HepG2 (cell line): Measurements from ENCODE around the gene APOC3. TPM values are rescaled to one million over a fixed set of nuclear protein-coding genes. Genes with fewer than 3 reads are reported as not detected.

Experiments
- ARNT2 ChIP-seq: sonication (generic); formaldehyde crosslinking; IDR thresholded peaks from 2 replicates; pipeline ENCODE4 v1.8.0; 2022; ENCODE audit warnings: mild to moderate bottlenecking, low read depth, missing genetic modification reagents, moderate library complexity
- ATAD3A ChIP-seq: sonication (generic); formaldehyde crosslinking; IDR thresholded peaks from 2 replicates; pipeline ENCODE4 v1.4.0; 2020; ENCODE audit warnings: missing genetic modification reagents
- ELF4 ChIP-seq: sonication (generic); formaldehyde crosslinking; IDR thresholded peaks from 2 replicates; pipeline ENCODE4 v1.5.0; 2020; ENCODE audit warnings: missing genetic modification reagents, mild to moderate bottlenecking, moderate library complexity, borderline replicate concordance
- KLF16 ChIP-seq, 2 experiments: sonication (generic) in 1 of 2; formaldehyde crosslinking in 1 of 2; IDR thresholded peaks; 2 replicates each; pipeline versions ENCODE4 v1.6.1 to v1.8.0; 2016 to 2023; ENCODE audit warnings: missing genetic modification reagents in 2 of 2, missing compliant biosample characterization in 1 of 2
- RELA ChIP-seq: sonication (generic); formaldehyde crosslinking; IDR thresholded peaks from 2 replicates; pipeline ENCODE4 v1.4.0; 2020; ENCODE audit warnings: missing genetic modification reagents
- RXRA ChIP-seq: sonication (generic); formaldehyde crosslinking; IDR thresholded peaks from 2 replicates; pipeline ENCODE4 v1.5.1; 2020; ENCODE audit warnings: missing genetic modification reagents
- RXRB ChIP-seq: IDR thresholded peaks from 2 replicates; pipeline ENCODE4 v1.6.1; 2016; ENCODE audit warnings: borderline replicate concordance, missing genetic modification reagents, missing compliant biosample characterization
- SRSF4 ChIP-seq: fragments of 200-400 bp; formaldehyde crosslinking; IDR thresholded peaks from one replicate; pipeline ENCODE4 v1.6.1; 2018; ENCODE audit warnings: mild to moderate bottlenecking, low read depth, low read length, moderate library complexity; ENCODE audit not compliant: poor library complexity, severe bottlenecking
- TMF1 ChIP-seq: sonication (generic); formaldehyde crosslinking; IDR thresholded peaks from 2 replicates; pipeline ENCODE4 v1.8.1; 2022; ENCODE audit warnings: low read depth, missing genetic modification reagents
- XRCC5 ChIP-seq: fragments of 200-400 bp; formaldehyde crosslinking; optimal IDR thresholded peaks from 2 replicates; pipeline ENCODE3; 2017; ENCODE audit warnings: mild to moderate bottlenecking, low read length
- ZEB1 ChIP-seq: IDR thresholded peaks from 2 replicates; pipeline ENCODE4 v1.6.1; 2012; ENCODE audit warnings: mild to moderate bottlenecking, low read depth, inconsistent platforms; ENCODE audit not compliant: insufficient replicate concordance
- ZNF549 ChIP-seq: sonication (generic); formaldehyde crosslinking; IDR thresholded peaks from 2 replicates; pipeline ENCODE4 v1.5.0; 2020; ENCODE audit warnings: missing genetic modification reagents
- ZNF761 ChIP-seq: sonication (generic); formaldehyde crosslinking; conservative IDR thresholded peaks from 2 replicates; pipeline ENCODE4 v1.4.0; 2020; ENCODE audit warnings: mild to moderate bottlenecking, missing genetic modification reagents
- ZNF83 ChIP-seq: sonication (generic); formaldehyde crosslinking; IDR thresholded peaks from 2 replicates; pipeline ENCODE4 v1.4.0; 2020; ENCODE audit warnings: missing genetic modification reagents, mild to moderate bottlenecking, borderline replicate concordance
- polyA plus RNA-seq, 8 experiments: library from polyadenylated mRNA; depleted of rRNA in 3 of 8; stranded (reverse) in 7 of 8; unstranded in 1 of 8; fragments of >200 nt; fragmentation: Illumina TruSeq in 4 of 8; extraction: Trizol in 4 of 8; gene quantifications; 2 replicates each; pipeline versions ENCODE4 v1.2.1 to v1.2.3, GENCODE V29; 2011 to 2016; ENCODE audit warnings: low read depth in 4 of 8, missing spikeins in 1 of 8, mixed read lengths in 1 of 8; ENCODE audit not compliant: insufficient read depth in 1 of 8
- total RNA-seq, 5 experiments: library from RNA; depleted of rRNA; stranded (reverse); fragments of >200 nt; fragmentation: Illumina TruSeq; extraction: Trizol; gene quantifications; 2 replicates each; pipeline ENCODE4 v1.2.3, GENCODE V29; 2016; ENCODE audit warnings: low read depth in 1 of 5
- TF ChIP-seq, protein P1 (sequence below): sonication (generic); formaldehyde crosslinking; IDR thresholded peaks from 2 replicates; pipeline ENCODE4 v1.9.0; 2021; ENCODE audit warnings: missing genetic modification reagents, borderline replicate concordance
- TF ChIP-seq, protein P2 (sequence below): sonication (generic); formaldehyde crosslinking; IDR thresholded peaks from 2 replicates; pipeline ENCODE4 v1.4.0; 2020; ENCODE audit warnings: mild to moderate bottlenecking, missing genetic modification reagents
- TF ChIP-seq, protein P3 (sequence below): sonication (generic); formaldehyde crosslinking; IDR thresholded peaks from 2 replicates; pipeline ENCODE4 v1.5.0; 2020; ENCODE audit warnings: mild to moderate bottlenecking, missing genetic modification reagents
- TF ChIP-seq, protein P4 (sequence below): sonication (generic); formaldehyde crosslinking; IDR thresholded peaks from 2 replicates; pipeline ENCODE4 v1.9.0; 2021; ENCODE audit warnings: missing genetic modification reagents, mild to moderate bottlenecking, borderline replicate concordance
- TF ChIP-seq, protein P5 (sequence below): sonication (generic); formaldehyde crosslinking; IDR thresholded peaks from 2 replicates; pipeline ENCODE4 v1.9.0; 2021; ENCODE audit warnings: missing genetic modification reagents, mild to moderate bottlenecking, borderline replicate concordance
- TF ChIP-seq, protein P6 (sequence below): sonication (generic); formaldehyde crosslinking; IDR thresholded peaks from 2 replicates; pipeline ENCODE4 v1.8.1; 2023; ENCODE audit warnings: missing genetic modification reagents, inconsistent platforms, borderline replicate concordance

Gene APOC3
- total and polyA plus RNA-seq, 2 of the 13 experiments (the other 11 are each of a cell fraction or from before 2014, with no cell fraction given), result 314 to 687 TPM

DNA sequence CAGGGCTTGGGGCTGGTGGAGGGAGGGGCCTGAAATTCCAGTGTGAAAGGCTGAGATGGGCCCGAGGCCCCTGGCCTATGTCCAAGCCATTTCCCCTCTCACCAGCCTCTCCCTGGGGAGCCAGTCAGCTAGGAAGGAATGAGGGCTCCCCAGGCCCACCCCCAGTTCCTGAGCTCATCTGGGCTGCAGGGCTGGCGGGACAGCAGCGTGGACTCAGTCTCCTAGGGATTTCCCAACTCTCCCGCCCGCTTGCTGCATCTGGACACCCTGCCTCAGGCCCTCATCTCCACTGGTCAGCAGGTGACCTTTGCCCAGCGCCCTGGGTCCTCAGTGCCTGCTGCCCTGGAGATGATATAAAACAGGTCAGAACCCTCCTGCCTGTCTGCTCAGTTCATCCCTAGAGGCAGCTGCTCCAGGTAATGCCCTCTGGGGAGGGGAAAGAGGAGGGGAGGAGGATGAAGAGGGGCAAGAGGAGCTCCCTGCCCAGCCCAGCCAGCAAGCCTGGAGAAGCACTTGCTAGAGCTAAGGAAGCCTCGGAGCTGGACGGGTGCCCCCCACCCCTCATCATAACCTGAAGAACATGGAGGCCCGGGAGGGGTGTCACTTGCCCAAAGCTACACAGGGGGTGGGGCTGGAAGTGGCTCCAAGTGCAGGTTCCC, at the start of gene APOC3 (continued):
- TF ChIP-seq XRCC5, result peak; percentile 59
- TF ChIP-seq, protein P1, sequence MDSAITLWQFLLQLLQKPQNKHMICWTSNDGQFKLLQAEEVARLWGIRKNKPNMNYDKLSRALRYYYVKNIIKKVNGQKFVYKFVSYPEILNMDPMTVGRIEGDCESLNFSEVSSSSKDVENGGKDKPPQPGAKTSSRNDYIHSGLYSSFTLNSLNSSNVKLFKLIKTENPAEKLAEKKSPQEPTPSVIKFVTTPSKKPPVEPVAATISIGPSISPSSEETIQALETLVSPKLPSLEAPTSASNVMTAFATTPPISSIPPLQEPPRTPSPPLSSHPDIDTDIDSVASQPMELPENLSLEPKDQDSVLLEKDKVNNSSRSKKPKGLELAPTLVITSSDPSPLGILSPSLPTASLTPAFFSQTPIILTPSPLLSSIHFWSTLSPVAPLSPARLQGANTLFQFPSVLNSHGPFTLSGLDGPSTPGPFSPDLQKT (CRISPR knock-in tag), result no peak
- TF ChIP-seq SRSF4, result no peak
- TF ChIP-seq RXRA (CRISPR knock-in tag), result peak; percentile 89
- TF ChIP-seq, protein P2, sequence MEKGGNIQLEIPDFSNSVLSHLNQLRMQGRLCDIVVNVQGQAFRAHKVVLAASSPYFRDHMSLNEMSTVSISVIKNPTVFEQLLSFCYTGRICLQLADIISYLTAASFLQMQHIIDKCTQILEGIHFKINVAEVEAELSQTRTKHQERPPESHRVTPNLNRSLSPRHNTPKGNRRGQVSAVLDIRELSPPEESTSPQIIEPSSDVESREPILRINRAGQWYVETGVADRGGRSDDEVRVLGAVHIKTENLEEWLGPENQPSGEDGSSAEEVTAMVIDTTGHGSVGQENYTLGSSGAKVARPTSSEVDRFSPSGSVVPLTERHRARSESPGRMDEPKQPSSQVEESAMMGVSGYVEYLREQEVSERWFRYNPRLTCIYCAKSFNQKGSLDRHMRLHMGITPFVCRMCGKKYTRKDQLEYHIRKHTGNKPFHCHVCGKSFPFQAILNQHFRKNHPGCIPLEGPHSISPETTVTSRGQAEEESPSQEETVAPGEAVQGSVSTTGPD, result no peak
- TF ChIP-seq KLF16 (CRISPR knock-in tag; IDR thresholded peaks at IDR 0.05), result peak in 1 of 2 experiments; percentile 72; a peak in 1 of 4 replicates
- TF ChIP-seq, protein P3, sequence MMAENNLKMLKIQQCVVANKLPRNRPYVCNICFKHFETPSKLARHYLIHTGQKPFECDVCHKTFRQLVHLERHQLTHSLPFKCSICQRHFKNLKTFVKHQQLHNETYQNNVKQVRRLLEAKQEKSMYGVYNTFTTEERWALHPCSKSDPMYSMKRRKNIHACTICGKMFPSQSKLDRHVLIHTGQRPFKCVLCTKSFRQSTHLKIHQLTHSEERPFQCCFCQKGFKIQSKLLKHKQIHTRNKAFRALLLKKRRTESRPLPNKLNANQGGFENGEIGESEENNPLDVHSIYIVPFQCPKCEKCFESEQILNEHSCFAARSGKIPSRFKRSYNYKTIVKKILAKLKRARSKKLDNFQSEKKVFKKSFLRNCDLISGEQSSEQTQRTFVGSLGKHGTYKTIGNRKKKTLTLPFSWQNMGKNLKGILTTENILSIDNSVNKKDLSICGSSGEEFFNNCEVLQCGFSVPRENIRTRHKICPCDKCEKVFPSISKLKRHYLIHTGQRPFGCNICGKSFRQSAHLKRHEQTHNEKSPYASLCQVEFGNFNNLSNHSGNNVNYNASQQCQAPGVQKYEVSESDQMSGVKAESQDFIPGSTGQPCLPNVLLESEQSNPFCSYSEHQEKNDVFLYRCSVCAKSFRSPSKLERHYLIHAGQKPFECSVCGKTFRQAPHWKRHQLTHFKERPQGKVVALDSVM (CRISPR knock-in tag), result no peak
- no peak for TF ChIP-seq ZEB1
- TF ChIP-seq ARNT2 (CRISPR knock-in tag), result peak; percentile 39; the same call in 1 of the 2 replicates
- TF ChIP-seq TMF1 (CRISPR knock-in tag), result peak; percentile 84
- TF ChIP-seq ATAD3A (CRISPR knock-in tag), result no peak
- no peak for TF ChIP-seq ZNF549 (CRISPR knock-in tag)
- TF ChIP-seq, protein P4, sequence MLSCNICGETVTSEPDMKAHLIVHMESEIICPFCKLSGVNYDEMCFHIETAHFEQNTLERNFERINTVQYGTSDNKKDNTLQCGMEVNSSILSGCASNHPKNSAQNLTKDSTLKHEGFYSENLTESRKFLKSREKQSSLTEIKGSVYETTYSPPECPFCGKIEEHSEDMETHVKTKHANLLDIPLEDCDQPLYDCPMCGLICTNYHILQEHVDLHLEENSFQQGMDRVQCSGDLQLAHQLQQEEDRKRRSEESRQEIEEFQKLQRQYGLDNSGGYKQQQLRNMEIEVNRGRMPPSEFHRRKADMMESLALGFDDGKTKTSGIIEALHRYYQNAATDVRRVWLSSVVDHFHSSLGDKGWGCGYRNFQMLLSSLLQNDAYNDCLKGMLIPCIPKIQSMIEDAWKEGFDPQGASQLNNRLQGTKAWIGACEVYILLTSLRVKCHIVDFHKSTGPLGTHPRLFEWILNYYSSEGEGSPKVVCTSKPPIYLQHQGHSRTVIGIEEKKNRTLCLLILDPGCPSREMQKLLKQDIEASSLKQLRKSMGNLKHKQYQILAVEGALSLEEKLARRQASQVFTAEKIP (CRISPR knock-in tag), result no peak
- peak; percentile 65; the same call in 1 of the 2 replicates for TF ChIP-seq ZNF761 (CRISPR knock-in tag)
- TF ChIP-seq, protein P5, sequence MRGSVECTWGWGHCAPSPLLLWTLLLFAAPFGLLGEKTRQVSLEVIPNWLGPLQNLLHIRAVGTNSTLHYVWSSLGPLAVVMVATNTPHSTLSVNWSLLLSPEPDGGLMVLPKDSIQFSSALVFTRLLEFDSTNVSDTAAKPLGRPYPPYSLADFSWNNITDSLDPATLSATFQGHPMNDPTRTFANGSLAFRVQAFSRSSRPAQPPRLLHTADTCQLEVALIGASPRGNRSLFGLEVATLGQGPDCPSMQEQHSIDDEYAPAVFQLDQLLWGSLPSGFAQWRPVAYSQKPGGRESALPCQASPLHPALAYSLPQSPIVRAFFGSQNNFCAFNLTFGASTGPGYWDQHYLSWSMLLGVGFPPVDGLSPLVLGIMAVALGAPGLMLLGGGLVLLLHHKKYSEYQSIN (CRISPR knock-in tag), result no peak
- TF ChIP-seq ELF4 (CRISPR knock-in tag), result no peak
- TF ChIP-seq, protein P6, sequence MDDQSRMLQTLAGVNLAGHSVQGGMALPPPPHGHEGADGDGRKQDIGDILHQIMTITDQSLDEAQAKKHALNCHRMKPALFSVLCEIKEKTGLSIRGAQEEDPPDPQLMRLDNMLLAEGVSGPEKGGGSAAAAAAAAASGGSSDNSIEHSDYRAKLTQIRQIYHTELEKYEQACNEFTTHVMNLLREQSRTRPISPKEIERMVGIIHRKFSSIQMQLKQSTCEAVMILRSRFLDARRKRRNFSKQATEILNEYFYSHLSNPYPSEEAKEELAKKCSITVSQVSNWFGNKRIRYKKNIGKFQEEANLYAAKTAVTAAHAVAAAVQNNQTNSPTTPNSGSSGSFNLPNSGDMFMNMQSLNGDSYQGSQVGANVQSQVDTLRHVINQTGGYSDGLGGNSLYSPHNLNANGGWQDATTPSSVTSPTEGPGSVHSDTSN, result no peak
- TF ChIP-seq RELA (CRISPR knock-in tag), result no peak
- TF ChIP-seq RXRB (CRISPR knock-in tag), result peak; percentile 68; the same call in 1 of the 2 replicates
- no peak for TF ChIP-seq ZNF83 (CRISPR knock-in tag)
